ENCODE data around the gene PELI2.

PELI2 gene

DNA sequence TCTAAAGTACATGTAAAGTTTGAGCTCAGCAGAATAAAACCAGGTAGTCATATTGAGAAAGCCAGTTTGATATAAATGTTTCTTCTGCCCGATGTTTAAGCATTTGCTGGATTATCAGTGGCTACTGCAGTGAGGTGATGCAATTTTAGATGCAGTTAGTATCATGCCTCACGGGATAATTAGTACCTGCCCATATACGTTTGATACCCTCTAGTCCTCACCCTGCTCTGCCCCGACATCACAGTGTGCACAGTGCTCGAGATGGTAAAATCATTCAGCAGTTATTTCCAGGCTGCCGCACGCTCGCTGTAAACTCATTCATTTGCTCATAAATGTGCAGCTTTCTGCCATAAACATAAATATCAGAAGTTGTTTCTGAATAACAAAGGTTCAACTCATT, 152.7 kb downstream of the PELI2 start:
- no peak overlapping the region for H3K14ac ChIP-seq (ENCODE audit: low read length in 2 of 2)
- WGBS, result 92% methylated on average over 8 of the region's 8 CpGs
- no peak overlapping the region for H3K4me2 ChIP-seq (ENCODE audit: low read length, poor library complexity, severe bottlenecking)

DNA sequence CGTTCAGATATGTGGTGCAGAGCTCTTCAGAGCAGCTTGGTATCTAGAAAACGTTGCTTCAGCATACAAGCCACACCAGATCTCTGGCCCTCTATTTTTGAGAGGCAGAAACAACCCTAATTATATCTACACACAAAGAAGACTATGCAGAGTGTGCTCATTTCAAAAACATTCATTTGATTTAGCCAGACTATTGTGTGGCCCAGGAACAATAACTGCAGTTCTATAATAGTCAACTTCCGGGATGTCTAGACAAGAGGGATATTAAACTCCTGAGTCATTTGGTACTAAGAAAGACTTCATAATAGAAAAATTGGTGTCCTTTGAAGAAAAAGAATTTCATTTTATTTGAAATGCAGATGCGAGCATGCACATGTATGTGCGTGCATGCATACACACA, 153.8 kb downstream of the PELI2 start:
- H2BK5ac ChIP-seq (ENCODE audit: low read depth, low read length, poor library complexity, severe bottlenecking), result no peak overlapping the region
- H2BK12ac ChIP-seq (ENCODE audit: low read length in 2 of 2), result no peak overlapping the region
- no peak overlapping the region for H2BK15ac ChIP-seq (ENCODE audit: low read depth, poor library complexity, severe bottlenecking)
- no peak overlapping the region for H2BK120ac ChIP-seq (ENCODE audit: low read depth, low read length)
- no peak overlapping the region for H3K27ac ChIP-seq (ENCODE audit: low read length, poor library complexity, severe bottlenecking)
- no peak overlapping the region for H4K8ac ChIP-seq (ENCODE audit: low read length)
- no peak overlapping the region for H4K91ac ChIP-seq (ENCODE audit: low read length)
- H3K79me1 ChIP-seq (replicated peaks; ENCODE audit: low read length, poor library complexity, severe bottlenecking), result peaks cover 2% of the 10 kb centered on the region
- peaks cover 3% of the 10 kb centered on the region for H3K4me1 ChIP-seq (ENCODE audit: control insufficient read depth, insufficient read depth, low read depth, low read length)
- no peak overlapping the region for H3K23ac ChIP-seq (ENCODE audit: low read length in 2 of 2)
- no peak overlapping the region for H3K4me3 ChIP-seq (ENCODE audit: insufficient read depth in 1 of 2, low read depth in 1 of 2, low read length in 2 of 2)
- H3K9me3 ChIP-seq (ENCODE audit: control insufficient read depth, low read length), result no peaks in the 10 kb centered on the region
- no peak for DNase-seq
- H3K36me3 ChIP-seq (ENCODE audit: control insufficient read depth in 1 of 2, insufficient read depth in 2 of 2, low read depth in 1 of 2, low read length in 2 of 2), result no peaks in the 10 kb centered on the region
- no peaks in the 10 kb centered on the region for H3K27me3 ChIP-seq (ENCODE audit: control insufficient read depth in 1 of 2, insufficient read depth in 1 of 2, low read length in 2 of 2)
- H3K4me2 ChIP-seq (ENCODE audit: low read length, poor library complexity, severe bottlenecking), result no peak overlapping the region
- 86% methylated on average over 5 of the region's 5 CpGs for WGBS
- no peak overlapping the region for H2AFZ ChIP-seq (ENCODE audit: low read depth, low read length)
- no peak overlapping the region for H2AK5ac ChIP-seq (ENCODE audit: low read length, severe bottlenecking)
- no peak overlapping the region for H3K4ac ChIP-seq (ENCODE audit: low read depth in 1 of 2, low read length in 2 of 2)
- no peak overlapping the region for H3K14ac ChIP-seq (ENCODE audit: low read length in 2 of 2)
- no peak overlapping the region for H3K18ac ChIP-seq (ENCODE audit: low read depth in 1 of 2, low read length in 2 of 2)
- H3K9ac ChIP-seq (ENCODE audit: low read length), result no peak overlapping the region

More for the DNA sequence above, 152.7 kb downstream of the PELI2 start:
- H2BK5ac ChIP-seq (ENCODE audit: low read depth, low read length, poor library complexity, severe bottlenecking), result no peak overlapping the region
- no peak overlapping the region for H2BK12ac ChIP-seq (ENCODE audit: low read length in 2 of 2)
- H3K9me3 ChIP-seq (ENCODE audit: control insufficient read depth, low read length), result no peaks in the 10 kb centered on the region
- H4K8ac ChIP-seq (ENCODE audit: low read length), result no peak overlapping the region
- H3K4me1 ChIP-seq (ENCODE audit: control insufficient read depth, insufficient read depth, low read depth, low read length), result peaks cover 3% of the 10 kb centered on the region
- H3K4ac ChIP-seq (ENCODE audit: low read depth in 1 of 2, low read length in 2 of 2), result no peak overlapping the region
- H3K4me3 ChIP-seq (ENCODE audit: insufficient read depth in 1 of 2, low read depth in 1 of 2, low read length in 2 of 2), result no peak overlapping the region
- H3K27ac ChIP-seq (ENCODE audit: low read length, poor library complexity, severe bottlenecking), result no peak overlapping the region
- no peak overlapping the region for H3K9ac ChIP-seq (ENCODE audit: low read length)
- H3K27me3 ChIP-seq (ENCODE audit: control insufficient read depth in 1 of 2, insufficient read depth in 1 of 2, low read length in 2 of 2), result no peaks in the 10 kb centered on the region
- H2AK5ac ChIP-seq (ENCODE audit: low read length, severe bottlenecking), result no peak overlapping the region
- H3K79me1 ChIP-seq (replicated peaks; ENCODE audit: low read length, poor library complexity, severe bottlenecking), result peaks cover 2% of the 10 kb centered on the region
- H2BK120ac ChIP-seq (ENCODE audit: low read depth, low read length), result no peak overlapping the region
- H3K36me3 ChIP-seq (ENCODE audit: control insufficient read depth in 1 of 2, insufficient read depth in 2 of 2, low read depth in 1 of 2, low read length in 2 of 2), result no peaks in the 10 kb centered on the region
- H4K91ac ChIP-seq (ENCODE audit: low read length), result no peak overlapping the region
- H2AFZ ChIP-seq (ENCODE audit: low read depth, low read length), result no peak overlapping the region
- no peak overlapping the region for H3K23ac ChIP-seq (ENCODE audit: low read length in 2 of 2)
- H3K18ac ChIP-seq (ENCODE audit: low read depth in 1 of 2, low read length in 2 of 2), result no peak overlapping the region
- no peak for DNase-seq
- no peak overlapping the region for H2BK15ac ChIP-seq (ENCODE audit: low read depth, poor library complexity, severe bottlenecking)

DNA sequence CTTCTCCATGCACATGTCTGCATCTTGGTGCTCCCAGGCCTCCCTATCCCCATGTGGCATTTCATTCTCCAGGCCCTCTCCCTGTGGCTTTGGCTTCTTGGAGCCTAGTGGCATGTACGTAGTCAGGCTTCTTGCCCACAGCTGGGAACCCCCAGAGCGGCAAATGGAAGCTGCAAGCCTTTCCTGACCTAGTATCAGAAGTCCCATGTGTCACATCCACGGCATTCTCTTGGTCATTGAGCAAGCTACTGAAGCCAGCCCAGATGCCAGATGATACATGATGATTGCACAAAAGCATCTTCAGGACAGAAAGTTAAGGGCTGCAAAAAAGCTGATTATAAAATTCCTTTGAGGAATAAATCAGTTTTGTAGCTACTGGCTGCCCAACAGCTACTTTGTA, 154.9 kb downstream of the PELI2 start:
- Histone ChIP-seq H3K27me3 (ENCODE audit: control insufficient read depth in 1 of 2, insufficient read depth in 1 of 2, low read length in 2 of 2) (no peaks in the 10 kb centered on the region), H4K91ac (ENCODE audit: low read length) (no peak overlapping the region), H3K23ac (ENCODE audit: low read length in 2 of 2) (no peak overlapping the region), H3K14ac (ENCODE audit: low read length in 2 of 2) (no peak overlapping the region), H3K4me2 (ENCODE audit: low read length, poor library complexity, severe bottlenecking) (no peak overlapping the region), H3K79me1 (replicated peaks; ENCODE audit: low read length, poor library complexity, severe bottlenecking) (peaks cover 2% of the 10 kb centered on the region), H2AK5ac (ENCODE audit: low read length, severe bottlenecking) (no peak overlapping the region), H3K4ac (ENCODE audit: low read depth in 1 of 2, low read length in 2 of 2) (no peak overlapping the region), H3K9ac (ENCODE audit: low read length) (no peak overlapping the region), H2AFZ (ENCODE audit: low read depth, low read length) (no peak overlapping the region), H3K18ac (ENCODE audit: low read depth in 1 of 2, low read length in 2 of 2) (no peak overlapping the region), H2BK15ac (ENCODE audit: low read depth, poor library complexity, severe bottlenecking) (no peak overlapping the region), H3K9me3 (ENCODE audit: control insufficient read depth, low read length) (no peaks in the 10 kb centered on the region), H3K27ac (ENCODE audit: low read length, poor library complexity, severe bottlenecking) (no peak overlapping the region), H4K8ac (ENCODE audit: low read length) (no peak overlapping the region), H3K36me3 (ENCODE audit: control insufficient read depth in 1 of 2, insufficient read depth in 2 of 2, low read depth in 1 of 2, low read length in 2 of 2) (no peaks in the 10 kb centered on the region), H3K4me1 (ENCODE audit: control insufficient read depth, insufficient read depth, low read depth, low read length) (peaks cover 3% of the 10 kb centered on the region), H2BK120ac (ENCODE audit: low read depth, low read length) (no peak overlapping the region), H2BK5ac (ENCODE audit: low read depth, low read length, poor library complexity, severe bottlenecking) (no peak overlapping the region), H3K4me3 (ENCODE audit: insufficient read depth in 1 of 2, low read depth in 1 of 2, low read length in 2 of 2) (no peak overlapping the region), H2BK12ac (ENCODE audit: low read length in 2 of 2) (no peak overlapping the region)
- 93% methylated on average over 3 of the region's 3 CpGs for WGBS
- peak; percentile 8 for DNase-seq

DNA sequence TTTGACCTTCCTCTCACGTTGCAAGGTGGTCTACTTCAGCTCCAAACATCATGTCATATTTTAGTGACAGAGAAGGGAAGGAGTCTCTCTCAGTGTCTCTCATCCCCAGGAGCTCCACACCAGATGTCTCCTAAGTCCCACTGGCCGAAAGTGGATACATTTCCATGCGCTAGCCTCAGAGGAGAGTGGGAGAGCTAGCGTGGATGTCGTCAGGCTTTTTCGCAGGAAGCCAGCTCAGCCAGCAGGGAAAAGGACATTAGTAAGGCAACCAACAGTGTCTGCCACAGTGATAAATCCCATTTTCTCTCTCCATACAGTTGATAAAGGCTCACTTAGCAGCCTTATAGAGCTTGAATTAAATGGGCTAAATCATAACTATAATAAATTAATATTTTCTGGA, 155.7 kb downstream of the PELI2 start:
- no peaks in the 10 kb centered on the region for H3K36me3 ChIP-seq (ENCODE audit: control insufficient read depth in 1 of 2, insufficient read depth in 2 of 2, low read depth in 1 of 2, low read length in 2 of 2)
- no peak overlapping the region for H3K4me3 ChIP-seq (ENCODE audit: insufficient read depth in 1 of 2, low read depth in 1 of 2, low read length in 2 of 2)
- no peaks in the 10 kb centered on the region for H3K4me1 ChIP-seq (ENCODE audit: control insufficient read depth, insufficient read depth, low read depth, low read length)
- no peak for DNase-seq
- no peak overlapping the region for H3K14ac ChIP-seq (ENCODE audit: low read length in 2 of 2)
- no peaks in the 10 kb centered on the region for H3K27me3 ChIP-seq (ENCODE audit: control insufficient read depth in 1 of 2, insufficient read depth in 1 of 2, low read length in 2 of 2)
- 98% methylated on average over 6 of the region's 6 CpGs for WGBS
- no peaks in the 10 kb centered on the region for H3K79me1 ChIP-seq (replicated peaks; ENCODE audit: low read length, poor library complexity, severe bottlenecking)
- no peak overlapping the region for H3K4me2 ChIP-seq (ENCODE audit: low read length, poor library complexity, severe bottlenecking)
- no peaks in the 10 kb centered on the region for H3K9me3 ChIP-seq (ENCODE audit: control insufficient read depth, low read length)
- no peak overlapping the region for H3K27ac ChIP-seq (ENCODE audit: low read length, poor library complexity, severe bottlenecking)
- no peak overlapping the region for H4K91ac ChIP-seq (ENCODE audit: low read length)
- no peak overlapping the region for H3K9ac ChIP-seq (ENCODE audit: low read length)
- no peak overlapping the region for H3K4ac ChIP-seq (ENCODE audit: low read depth in 1 of 2, low read length in 2 of 2)
- no peak overlapping the region for H2BK12ac ChIP-seq (ENCODE audit: low read length in 2 of 2)
- no peak overlapping the region for H4K8ac ChIP-seq (ENCODE audit: low read length)
- no peak overlapping the region for H2BK5ac ChIP-seq (ENCODE audit: low read depth, low read length, poor library complexity, severe bottlenecking)
- H2AFZ ChIP-seq (ENCODE audit: low read depth, low read length), result no peak overlapping the region
- H2BK15ac ChIP-seq (ENCODE audit: low read depth, poor library complexity, severe bottlenecking), result no peak overlapping the region
- no peak overlapping the region for H2BK120ac ChIP-seq (ENCODE audit: low read depth, low read length)
- H3K18ac ChIP-seq (ENCODE audit: low read depth in 1 of 2, low read length in 2 of 2), result no peak overlapping the region
- no peak overlapping the region for H2AK5ac ChIP-seq (ENCODE audit: low read length, severe bottlenecking)
- no peak overlapping the region for H3K23ac ChIP-seq (ENCODE audit: low read length in 2 of 2)
